H9 (cell line): ENCODE data around the gene TNFRSF21. TPM values are rescaled to one million over a fixed set of nuclear protein-coding genes. Genes with fewer than 3 reads are reported as not detected.

Experiments
- DNase-seq: peaks from one replicate; pipeline ENCODE4 v3.0.0-alpha.2; 2017
- H2AFZ ChIP-seq: one replicate; pipeline ENCODE4 v1.6.1; 2013; ENCODE audit warnings: mild to moderate bottlenecking, low read length, control low read depth, moderate library complexity
- H2AK5ac ChIP-seq: 2 replicates; pipeline ENCODE4 v1.6.1; 2013; ENCODE audit warnings: low read length, control low read depth, mixed read lengths; ENCODE audit not compliant: insufficient read length
- H2BK120ac ChIP-seq: one replicate; pipeline ENCODE4 v1.6.1; 2013; ENCODE audit warnings: low read depth, mild to moderate bottlenecking, low read length, control low read depth, inconsistent platforms; ENCODE audit not compliant: poor library complexity, severe bottlenecking
- H2BK12ac ChIP-seq: 2 replicates; pipeline ENCODE4 v1.6.1; 2013; ENCODE audit warnings: low read length, control low read depth, mixed read lengths, low read depth; ENCODE audit not compliant: insufficient read length
- H2BK15ac ChIP-seq: 2 replicates; pipeline ENCODE4 v1.6.1; 2013; ENCODE audit warnings: low read depth, low read length, control low read depth
- H2BK20ac ChIP-seq: one replicate; pipeline ENCODE4 v1.6.1; 2013; ENCODE audit warnings: low read depth, mild to moderate bottlenecking, low read length, control low read depth, inconsistent platforms; ENCODE audit not compliant: poor library complexity, severe bottlenecking
- H2BK5ac ChIP-seq: 2 replicates; pipeline ENCODE4 v1.6.1; 2013; ENCODE audit warnings: low read length, control low read depth, mixed read lengths; ENCODE audit not compliant: insufficient read length
- H3K14ac ChIP-seq: 2 replicates; pipeline ENCODE4 v1.6.1; 2013; ENCODE audit warnings: low read length, control low read depth; ENCODE audit not compliant: insufficient read depth
- H3K18ac ChIP-seq: 2 replicates; pipeline ENCODE4 v1.6.1; 2013; ENCODE audit warnings: low read depth, mild to moderate bottlenecking, mixed read lengths, low read length, control low read depth; ENCODE audit not compliant: insufficient read length
- H3K23ac ChIP-seq: 2 replicates; pipeline ENCODE4 v1.6.1; 2013; ENCODE audit warnings: low read length, control low read depth, mixed read lengths, low read depth; ENCODE audit not compliant: insufficient read length
- H3K23me2 ChIP-seq: 2 replicates; pipeline ENCODE4 v1.6.1; 2013; ENCODE audit warnings: low read depth, mild to moderate bottlenecking, mixed read lengths, low read length, control low read depth; ENCODE audit not compliant: insufficient read length, poor library complexity, severe bottlenecking
- H3K27ac ChIP-seq: 2 replicates; pipeline ENCODE4 v1.5.1; 2013; ENCODE audit warnings: low read length, control low read depth, mixed read lengths, low read depth; ENCODE audit not compliant: insufficient read length
- H3K27me3 ChIP-seq: 2 replicates; pipeline ENCODE4 v1.6.1; 2013; ENCODE audit warnings: low read length, control low read depth, inconsistent platforms; ENCODE audit not compliant: insufficient read depth
- H3K4ac ChIP-seq: 2 replicates; pipeline ENCODE4 v1.6.1; 2013; ENCODE audit warnings: low read depth, mild to moderate bottlenecking, control low read depth, inconsistent platforms, low read length, moderate library complexity
- H3K4me1 ChIP-seq: 2 replicates; pipeline ENCODE4 v1.6.1; 2013; ENCODE audit warnings: low read length, control low read depth, inconsistent platforms; ENCODE audit not compliant: insufficient read depth
- H3K4me2 ChIP-seq: 2 replicates; pipeline ENCODE4 v1.6.1; 2013; ENCODE audit warnings: low read length, control low read depth, mixed read lengths; ENCODE audit not compliant: insufficient read length, insufficient read depth
- H3K56ac ChIP-seq: 2 replicates; pipeline ENCODE4 v1.6.1; 2013; ENCODE audit warnings: low read depth, mild to moderate bottlenecking, mixed read lengths, low read length, control low read depth; ENCODE audit not compliant: insufficient read length
- H3K79me1 ChIP-seq: 2 replicates; pipeline ENCODE4 v1.6.1; 2013; ENCODE audit warnings: low read depth, mild to moderate bottlenecking, moderate library complexity, low read length, control low read depth, inconsistent platforms; ENCODE audit not compliant: insufficient read depth, poor library complexity, severe bottlenecking
- H3K79me2 ChIP-seq: 2 replicates; pipeline ENCODE4 v1.6.1; 2013; ENCODE audit warnings: low read length, control low read depth, inconsistent platforms; ENCODE audit not compliant: insufficient read depth
- H3K9ac ChIP-seq: 2 replicates; pipeline ENCODE4 v1.6.1; 2013; ENCODE audit warnings: low read length, control low read depth, mixed read lengths; ENCODE audit not compliant: insufficient read length; ENCODE audit errors: extremely low read depth
- H3K9me3 ChIP-seq: one replicate; pipeline ENCODE4 v1.6.1; 2013; ENCODE audit warnings: low read depth, low read length, inconsistent platforms; ENCODE audit not compliant: control insufficient read depth
- H3T11ph ChIP-seq: one replicate; pipeline ENCODE4 v1.6.1; 2013; ENCODE audit warnings: mild to moderate bottlenecking, low read length, control low read depth, inconsistent platforms
- H4K20me1 ChIP-seq: one replicate; pipeline ENCODE4 v1.6.1; 2013; ENCODE audit not compliant: control insufficient read depth, insufficient read length, insufficient read depth
- H4K5ac ChIP-seq: 2 replicates; pipeline ENCODE4 v1.6.1; 2013; ENCODE audit warnings: low read depth, mild to moderate bottlenecking, mixed read lengths, low read length, control low read depth; ENCODE audit not compliant: insufficient read length
- H4K8ac ChIP-seq: replicated peaks from 2 replicates; pipeline ENCODE4 v1.6.1; 2013; ENCODE audit warnings: low read length, control low read depth, mixed read lengths, low read depth; ENCODE audit not compliant: insufficient read length
- H4K91ac ChIP-seq: 2 replicates; pipeline ENCODE4 v1.6.1; 2013; ENCODE audit warnings: low read depth, mild to moderate bottlenecking, moderate library complexity, mixed read lengths, low read length, control low read depth; ENCODE audit not compliant: insufficient read length
- H3K27ac Mint-ChIP-seq, 3 experiments: 2 replicates in 2 of 3; 3 replicates in 1 of 3; pipeline ENCODE4 v1.8.0; 2020 to 2021; ENCODE audit warnings: mixed read lengths in 3 of 3, mild to moderate bottlenecking in 1 of 3, moderate library complexity in 1 of 3
- H3K27me3 Mint-ChIP-seq: 2 replicates; pipeline ENCODE4 v1.8.0; 2021; ENCODE audit warnings: low read depth, mild to moderate bottlenecking, moderate library complexity, mixed read lengths
- H3K36me3 Mint-ChIP-seq, 3 experiments: 2 replicates in 2 of 3; 3 replicates in 1 of 3; pipeline ENCODE4 v1.8.0; 2020 to 2021; ENCODE audit warnings: low read depth in 3 of 3, mixed read lengths in 3 of 3; ENCODE audit not compliant: insufficient read depth in 1 of 3
- H3K4me1 Mint-ChIP-seq, 2 experiments: 2 replicates each; pipeline ENCODE4 v1.8.0; 2020; ENCODE audit warnings: mixed read lengths in 2 of 2
- H3K4me3 Mint-ChIP-seq, 2 experiments: 2 replicates in 1 of 2; 3 replicates in 1 of 2; pipeline ENCODE4 v1.8.0; 2020 to 2021; ENCODE audit warnings: mild to moderate bottlenecking in 2 of 2, mixed read lengths in 2 of 2, moderate library complexity in 1 of 2
- H3K9me3 Mint-ChIP-seq, 2 experiments: 2 replicates in 1 of 2; 3 replicates in 1 of 2; pipeline ENCODE4 v1.8.0; 2020; ENCODE audit warnings: mild to moderate bottlenecking in 2 of 2, mixed read lengths in 2 of 2, moderate library complexity in 1 of 2
- WGBS: extraction: QIAGEN DNeasy Blood & Tissue Kit; methylation state at CpG from one replicate; pipeline ENCODE4 v1.1.7; 2013; ENCODE audit warnings: missing lambda C conversion rate, low lambda C conversion rate, mixed read lengths; ENCODE audit not compliant: insufficient read length; ENCODE audit errors: extremely low coverage; 5-methylcytosine and 5-hydroxymethylcytosine counted together
- long read RNA-seq: library from polyadenylated mRNA; unstranded; transcript quantifications from one replicate; pipeline ENCODE4 v2.0.0, GENCODE V29; 2020
- total RNA-seq: library from RNA; stranded (reverse); gene quantifications from 2 replicates; pipeline ENCODE4 v1.2.1, GENCODE V29; 2021
- TF ChIP-seq, protein P1 (sequence below): fragments of 200-600 bp; sonication (generic); conservative IDR thresholded peaks from 3 replicates; pipeline ENCODE4 v1.8.0; 2021; ENCODE audit warnings: antibody characterized with exemption, mild to moderate bottlenecking

The TNFRSF21 gene, protein sequence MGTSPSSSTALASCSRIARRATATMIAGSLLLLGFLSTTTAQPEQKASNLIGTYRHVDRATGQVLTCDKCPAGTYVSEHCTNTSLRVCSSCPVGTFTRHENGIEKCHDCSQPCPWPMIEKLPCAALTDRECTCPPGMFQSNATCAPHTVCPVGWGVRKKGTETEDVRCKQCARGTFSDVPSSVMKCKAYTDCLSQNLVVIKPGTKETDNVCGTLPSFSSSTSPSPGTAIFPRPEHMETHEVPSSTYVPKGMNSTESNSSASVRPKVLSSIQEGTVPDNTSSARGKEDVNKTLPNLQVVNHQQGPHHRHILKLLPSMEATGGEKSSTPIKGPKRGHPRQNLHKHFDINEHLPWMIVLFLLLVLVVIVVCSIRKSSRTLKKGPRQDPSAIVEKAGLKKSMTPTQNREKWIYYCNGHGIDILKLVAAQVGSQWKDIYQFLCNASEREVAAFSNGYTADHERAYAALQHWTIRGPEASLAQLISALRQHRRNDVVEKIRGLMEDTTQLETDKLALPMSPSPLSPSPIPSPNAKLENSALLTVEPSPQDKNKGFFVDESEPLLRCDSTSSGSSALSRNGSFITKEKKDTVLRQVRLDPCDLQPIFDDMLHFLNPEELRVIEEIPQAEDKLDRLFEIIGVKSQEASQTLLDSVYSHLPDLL
- 39.1 and 40.9 TPM in 2 replicates for total RNA-seq
- long read RNA-seq, transcript TNFRSF21-201 (6 exons, 3,595 nt) = major isoform, 274 of 306 reads
- long read RNA-seq, partial matches to known transcripts = 16 of 306 reads
- long read RNA-seq, other reads (novel, unspliced or antisense) = 16 of 306 reads

DNA sequence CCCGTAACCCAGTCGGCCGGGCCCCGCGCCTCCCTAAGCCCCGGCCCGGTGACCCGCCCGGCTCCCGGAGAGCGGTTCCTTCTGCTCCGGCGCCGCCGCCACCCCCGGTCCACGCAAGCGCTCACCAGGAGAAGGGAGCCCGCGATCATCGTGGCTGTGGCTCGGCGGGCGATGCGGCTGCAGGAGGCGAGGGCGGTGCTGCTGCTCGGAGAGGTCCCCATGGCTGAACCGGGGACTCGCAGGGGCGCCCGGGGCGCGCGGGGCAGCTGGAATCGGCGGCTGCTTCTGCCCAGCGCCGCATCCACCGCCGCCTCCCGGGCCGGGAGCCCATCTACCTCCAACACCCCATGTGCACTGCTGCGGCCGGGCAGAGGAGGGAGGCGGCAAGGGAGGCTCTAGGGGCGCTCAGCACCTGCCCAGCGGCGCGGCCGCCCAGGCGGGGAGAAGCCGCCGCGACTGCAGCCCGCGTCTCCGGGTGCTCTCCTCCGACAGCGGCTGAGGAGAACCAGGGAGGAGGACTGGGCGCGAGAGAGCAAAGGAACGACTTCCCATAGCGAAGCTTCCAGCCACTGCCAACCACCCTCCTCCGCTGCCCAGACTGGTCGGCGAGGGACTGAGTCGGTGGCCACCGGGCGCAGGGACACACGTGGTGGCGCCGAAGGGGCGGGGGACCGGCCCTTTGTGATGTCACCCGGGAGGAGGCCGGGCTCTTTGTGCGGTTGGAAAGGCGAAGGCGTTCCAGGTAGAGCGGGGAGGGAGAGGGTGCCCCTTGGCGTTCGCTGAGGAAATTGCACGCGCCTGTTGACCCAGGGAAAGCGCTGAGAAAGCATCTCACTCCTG lies at the start of gene TNFRSF21:
TSS of gene TNFRSF21 (minus strand) at position 615 of the 840 bp plus-strand sequence. CDS start at position 221, 394 bp downstream.
- H3K27me3 Mint-ChIP-seq = no peaks in the 10 kb centered on the region
- peaks cover 6 to 17% (median 16%) of the 10 kb centered on the region in 3 experiments for H3K36me3 Mint-ChIP-seq
- H3K23me2 ChIP-seq = peaks cover 7% of the 10 kb centered on the region

More for the DNA sequence above, at the start of gene TNFRSF21:
- Histone ChIP-seq H4K8ac (no peak within 1 kb of the TSS), H3K56ac (no peak within 1 kb of the TSS), H4K20me1 (no peaks in the 10 kb centered on the region), H3K14ac (peak within 1 kb of the TSS; percentile 79), H3K23ac (no peak within 1 kb of the TSS), H3K79me2 (peaks cover 33% of the 10 kb centered on the region; the same call in 1 of the 2 replicates), H3K9me3 (no peaks in the 10 kb centered on the region), H2BK120ac (peak within 1 kb of the TSS; percentile 2), H2BK5ac (no peak within 1 kb of the TSS), H2AFZ (peak within 1 kb of the TSS; percentile 98), H2BK20ac (no peak within 1 kb of the TSS), H2BK12ac (no peak within 1 kb of the TSS), H3K18ac (peak within 1 kb of the TSS; percentile 66), H3K9ac (peak within 1 kb of the TSS; percentile 73), H3K4ac (peak within 1 kb of the TSS; percentile 38), H3K79me1 (no peaks in the 10 kb centered on the region), H3K27me3 (no peaks in the 10 kb centered on the region), H2AK5ac (no peak within 1 kb of the TSS), H3K4me2 (peak within 1 kb of the TSS; percentile 99), H3K27ac (no peak within 1 kb of the TSS), H2BK15ac (no peak within 1 kb of the TSS), H4K5ac (no peak within 1 kb of the TSS), H3K4me1 (peaks cover 2% of the 10 kb centered on the region; the same call in 1 of the 2 replicates), H4K91ac (peak within 1 kb of the TSS; percentile 79), H3T11ph (no peak within 1 kb of the TSS)
- peak within 1 kb of the TSS in 2 of 3 experiments; percentile 67 to 82; a peak in 2 of 7 replicates for H3K27ac Mint-ChIP-seq
- no CpG with 5 or more reads among the region's 86 CpGs for WGBS
- TF ChIP-seq, protein P1, sequence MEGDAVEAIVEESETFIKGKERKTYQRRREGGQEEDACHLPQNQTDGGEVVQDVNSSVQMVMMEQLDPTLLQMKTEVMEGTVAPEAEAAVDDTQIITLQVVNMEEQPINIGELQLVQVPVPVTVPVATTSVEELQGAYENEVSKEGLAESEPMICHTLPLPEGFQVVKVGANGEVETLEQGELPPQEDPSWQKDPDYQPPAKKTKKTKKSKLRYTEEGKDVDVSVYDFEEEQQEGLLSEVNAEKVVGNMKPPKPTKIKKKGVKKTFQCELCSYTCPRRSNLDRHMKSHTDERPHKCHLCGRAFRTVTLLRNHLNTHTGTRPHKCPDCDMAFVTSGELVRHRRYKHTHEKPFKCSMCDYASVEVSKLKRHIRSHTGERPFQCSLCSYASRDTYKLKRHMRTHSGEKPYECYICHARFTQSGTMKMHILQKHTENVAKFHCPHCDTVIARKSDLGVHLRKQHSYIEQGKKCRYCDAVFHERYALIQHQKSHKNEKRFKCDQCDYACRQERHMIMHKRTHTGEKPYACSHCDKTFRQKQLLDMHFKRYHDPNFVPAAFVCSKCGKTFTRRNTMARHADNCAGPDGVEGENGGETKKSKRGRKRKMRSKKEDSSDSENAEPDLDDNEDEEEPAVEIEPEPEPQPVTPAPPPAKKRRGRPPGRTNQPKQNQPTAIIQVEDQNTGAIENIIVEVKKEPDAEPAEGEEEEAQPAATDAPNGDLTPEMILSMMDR = peak; percentile 94
- H3K4me3 Mint-ChIP-seq = peak within 1 kb of the TSS; percentile 91 to 96
- H3K9me3 Mint-ChIP-seq = peaks cover 13 to 16% of the 10 kb centered on the region in 2 experiments
- DNase-seq = peak; percentile 96
- H3K4me1 Mint-ChIP-seq = peaks cover 30 to 33% of the 10 kb centered on the region in 2 experiments
